NCI-H1092 (cell line): Measurements from ENCODE around the gene FTO.
A peak's percentile ranks its signal among the peaks of the same experiment; 100 is the strongest.
"Not testable (repeated sequence)": the region's sequence is repeated elsewhere in the genome, so short reads cannot be mapped to it uniquely, and the experiment has no call there.

ENCODE experiments used
- DNase-seq: peaks from one replicate; lab custom pipeline; 2025; lab: John Stamatoyannopoulos, UW

Gene FTO

GRCh38 chr16:54181683-54182329, 477.9 kb downstream of the FTO start:
- not testable (repeated sequence) for DNase-seq

DNA sequence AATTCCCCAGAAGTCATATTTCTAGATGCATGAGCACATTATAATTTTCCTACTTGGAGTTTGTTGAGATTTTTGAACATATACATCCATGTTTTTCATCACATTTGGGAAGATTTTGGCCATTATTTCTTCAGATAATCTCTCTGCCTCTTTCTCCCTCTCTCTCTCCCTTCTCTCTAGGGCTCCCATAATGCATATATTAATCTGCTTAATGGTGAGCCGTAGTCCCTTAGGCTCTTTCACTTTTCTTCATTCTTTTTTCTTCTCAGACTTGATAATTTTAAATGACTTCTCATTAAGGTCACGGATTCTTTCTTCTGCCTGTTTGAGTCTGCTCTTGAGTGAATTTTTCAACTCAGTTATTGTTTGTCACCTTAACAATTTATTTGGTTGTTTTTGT, 481.1 kb downstream of the FTO start:
- DNase-seq = no peak

- no peak for DNase-seq
Observed at GRCh38 chr16:54191163-54191562, 487.2 kb downstream of the FTO start.

GRCh38 chr16:54191592-54191991, 487.6 kb downstream of the FTO start:
- no peak for DNase-seq

DNA sequence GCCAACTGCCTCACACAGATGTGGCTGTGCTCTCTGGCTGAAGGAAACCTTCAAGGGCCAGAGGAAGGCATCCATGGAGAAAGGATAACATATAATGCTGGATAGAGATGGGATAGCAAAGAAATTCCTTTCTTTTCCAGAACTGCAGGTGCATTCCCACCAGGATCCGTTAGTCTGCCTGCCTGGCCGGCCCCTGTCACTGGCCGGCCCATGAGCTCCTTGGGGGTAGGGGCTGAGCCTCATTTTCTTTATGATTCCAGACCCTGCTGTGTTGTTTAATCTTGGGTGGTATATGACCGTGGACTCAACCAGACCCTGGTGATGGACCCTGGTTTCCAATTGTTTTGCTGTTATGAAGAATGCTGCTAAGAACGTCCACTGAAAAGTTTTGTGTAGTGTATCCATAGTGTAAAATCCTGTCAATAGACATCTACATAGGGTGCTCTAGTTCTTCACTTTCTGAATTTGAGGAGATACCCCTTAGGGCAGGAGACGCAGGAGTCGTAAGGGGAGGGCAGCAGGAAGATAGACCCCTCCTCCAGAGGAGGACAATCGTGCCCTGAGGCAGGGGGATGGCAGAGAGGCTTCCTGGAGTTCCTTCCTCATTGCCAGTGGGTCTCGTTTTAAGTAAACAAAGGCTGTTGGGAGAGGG, 489.2 kb downstream of the FTO start:
- no peak for DNase-seq

DNA sequence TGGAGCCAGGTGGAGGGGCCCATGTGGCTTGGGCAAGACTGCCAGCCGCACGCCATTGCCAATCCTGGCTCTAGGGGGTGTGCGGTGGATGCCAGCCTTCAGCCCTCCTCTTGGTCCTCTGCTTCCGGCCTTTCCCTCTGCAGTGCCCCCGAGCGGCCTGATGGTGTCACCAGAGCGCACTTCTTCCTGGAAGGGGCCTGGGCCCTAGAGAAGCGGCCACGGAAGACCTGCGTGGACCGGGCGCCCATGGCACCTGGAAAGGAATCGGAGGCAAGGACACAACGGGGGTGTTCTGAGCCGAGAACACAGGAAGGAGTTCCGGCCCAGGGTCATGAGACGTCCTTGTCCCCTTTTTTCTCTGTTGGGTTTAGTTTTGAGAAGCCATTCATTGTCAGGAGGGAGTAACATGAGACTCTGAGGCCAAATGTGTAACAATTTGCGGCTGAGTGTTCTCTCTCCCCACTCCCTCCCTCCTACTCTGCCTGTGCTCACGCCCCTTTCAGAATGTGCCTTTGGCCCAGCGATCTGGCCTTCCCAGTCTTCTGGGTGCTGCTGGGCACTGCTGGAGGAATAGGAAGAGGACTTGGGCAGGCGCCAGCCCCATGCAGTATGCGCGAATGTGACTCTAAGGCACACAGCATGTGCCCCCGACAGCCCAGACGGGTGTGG, 489.8 kb downstream of the FTO start:
- peak; percentile 87 for DNase-seq

- peak; percentile 46 for DNase-seq
Observed at GRCh38 chr16:54194334-54194743, 490.4 kb downstream of the FTO start.

- DNase-seq = no peak
Observed at GRCh38 chr16:54197758-54198157, 493.8 kb downstream of the FTO start.

DNA sequence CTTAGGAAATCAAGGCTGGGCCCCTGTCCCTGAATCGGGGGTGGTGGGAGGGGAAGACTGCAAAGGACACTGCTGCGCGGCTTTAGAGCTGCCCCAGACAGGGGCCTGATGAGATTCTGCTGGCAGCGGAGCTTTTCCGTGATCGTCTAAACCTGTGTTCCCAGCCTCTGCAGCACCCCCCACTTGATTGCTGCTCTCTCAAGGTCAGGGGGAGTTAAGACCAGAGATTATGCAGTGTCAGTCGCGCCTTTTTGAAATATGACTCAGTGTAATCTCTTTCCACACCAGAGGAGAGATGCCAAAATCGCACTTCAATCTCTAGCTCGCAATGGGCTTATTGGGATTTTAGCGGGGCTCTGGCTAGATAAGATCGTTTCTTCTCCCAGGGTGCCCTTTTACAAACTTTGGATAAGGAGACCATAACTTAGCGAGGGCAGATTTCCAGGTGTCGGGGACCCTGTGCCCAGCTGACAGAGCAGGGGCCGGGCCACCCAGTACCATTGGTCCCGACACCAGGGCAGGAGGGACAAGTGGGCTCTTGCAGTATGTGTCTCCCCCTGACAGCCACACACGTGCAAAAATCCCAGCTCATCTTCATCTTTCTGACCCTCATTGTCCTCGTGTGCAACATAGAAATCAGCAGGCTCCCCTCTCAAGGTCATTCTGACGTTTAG, 495.7 kb downstream of the FTO start:
- no peak for DNase-seq

DNA sequence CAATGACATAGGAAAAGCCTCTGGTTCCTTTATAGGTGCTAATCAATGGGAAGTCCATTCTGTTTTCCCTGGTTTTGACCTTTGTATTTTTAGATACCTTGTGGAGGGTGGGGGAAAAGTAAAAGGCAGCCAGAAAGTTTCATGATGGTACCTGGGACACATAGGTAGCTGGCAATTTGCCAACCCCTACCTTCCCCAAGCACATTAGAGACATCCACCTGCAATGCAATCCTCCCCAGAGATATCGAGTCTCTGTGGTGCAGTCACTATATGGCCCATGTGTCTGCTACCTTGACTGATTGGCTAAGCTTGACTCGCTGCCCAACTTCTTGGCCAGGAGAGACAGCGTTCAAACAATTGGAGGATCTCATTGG, 496.2 kb downstream of the FTO start:
- DNase-seq = no peak

GRCh38 chr16:54200720-54201119, 496.8 kb downstream of the FTO start:
- no peak for DNase-seq

GRCh38 chr16:54201200-54201599, 497.2 kb downstream of the FTO start:
- no peak for DNase-seq
